HUES6 (cell line): ENCODE data around the gene SLC26A2.

Source experiments
- H3K27ac ChIP-seq: 2 replicates; pipeline ENCODE4 v1.7.0; 2013; ENCODE audit warnings: low read depth, mild to moderate bottlenecking, low read length, inconsistent platforms
- H3K27me3 ChIP-seq: 2 replicates; pipeline ENCODE4 v1.6.1; 2013; ENCODE audit warnings: low read length; ENCODE audit not compliant: control insufficient read depth, insufficient read depth
- H3K36me3 ChIP-seq: 2 replicates; pipeline ENCODE4 v1.6.1; 2013; ENCODE audit warnings: low read length; ENCODE audit not compliant: control insufficient read depth, insufficient read depth
- H3K4me1 ChIP-seq: 2 replicates; pipeline ENCODE4 v1.6.1; 2013; ENCODE audit warnings: low read length; ENCODE audit not compliant: control insufficient read depth, insufficient read depth
- H3K4me3 ChIP-seq: 2 replicates; pipeline ENCODE4 v1.5.1; 2013; ENCODE audit warnings: low read depth, low read length
- H3K9ac ChIP-seq: one replicate; pipeline ENCODE4 v1.6.1; 2013; ENCODE audit warnings: mild to moderate bottlenecking, low read length
- H3K9me3 ChIP-seq: 2 replicates; pipeline ENCODE4 v1.6.1; 2013; ENCODE audit warnings: low read depth, low read length; ENCODE audit not compliant: control insufficient read depth, insufficient read depth

The SLC26A2 gene

DNA sequence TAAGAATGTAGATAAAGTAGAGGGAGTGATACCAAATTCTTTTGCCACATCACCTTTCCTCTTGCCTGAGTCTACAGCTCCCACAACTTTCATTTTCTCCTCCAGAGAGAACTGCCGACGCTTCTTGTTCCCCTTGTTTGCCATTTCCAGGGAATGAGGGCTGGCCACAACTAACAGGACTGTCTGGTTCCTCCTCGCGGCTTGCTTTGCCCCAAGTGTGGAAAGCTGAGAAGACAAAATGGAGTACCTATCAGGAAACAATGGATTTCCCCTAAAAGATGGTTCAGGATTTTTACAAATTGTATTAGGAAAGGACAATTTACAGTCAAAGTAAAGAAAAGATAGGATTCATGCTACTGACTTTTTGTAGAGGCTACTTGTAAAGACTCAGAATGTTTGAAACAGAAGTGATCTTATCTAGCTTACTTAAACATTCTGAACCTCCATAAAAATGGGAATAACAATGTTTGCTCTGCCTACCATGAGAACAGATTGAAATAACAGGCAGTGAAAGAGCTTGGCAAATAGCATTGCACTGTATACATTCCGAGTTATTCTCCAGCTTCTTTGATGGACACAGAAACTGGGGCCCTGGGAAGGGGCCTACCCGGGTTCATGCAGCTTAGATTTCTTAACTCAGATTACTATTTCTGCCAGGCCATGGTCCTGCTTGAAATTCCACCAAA is 35.8 kb downstream of the SLC26A2 start:
- Histone ChIP-seq H3K9me3 (no peaks in the 10 kb centered on the region), H3K4me1 (peaks cover 7% of the 10 kb centered on the region; the same call in 1 of the 2 replicates), H3K9ac (no peak overlapping the region), H3K36me3 (peaks cover 8% of the 10 kb centered on the region; the same call in 1 of the 2 replicates), H3K4me3 (no peak overlapping the region), H3K27me3 (no peaks in the 10 kb centered on the region), H3K27ac (no peak overlapping the region)

DNA sequence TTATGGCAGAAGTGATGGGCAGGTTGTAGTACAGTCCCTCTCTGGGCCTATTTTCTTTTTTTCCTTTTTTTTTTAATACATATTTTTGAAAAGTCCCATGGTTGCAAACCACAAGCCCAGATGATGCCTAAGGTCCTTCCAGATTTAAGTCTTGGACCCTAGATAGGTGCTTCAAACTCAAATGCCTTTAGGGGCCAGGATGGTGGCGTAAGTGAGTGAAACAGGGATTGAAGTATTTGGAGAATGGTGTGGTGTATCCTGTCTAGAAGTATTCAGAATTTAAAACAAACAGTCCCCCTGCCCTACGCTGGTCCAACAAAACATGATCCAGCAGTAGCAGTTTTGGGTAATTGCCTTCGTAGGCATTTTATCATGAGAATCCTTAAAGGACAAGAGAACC is 37.7 kb downstream of the SLC26A2 start:
- H3K36me3 ChIP-seq = peaks cover 8% of the 10 kb centered on the region
- no peak overlapping the region for H3K4me3 ChIP-seq
- H3K9ac ChIP-seq = no peak overlapping the region
- H3K9me3 ChIP-seq = no peaks in the 10 kb centered on the region
- H3K27ac ChIP-seq = no peak overlapping the region
- peaks cover 12% of the 10 kb centered on the region for H3K4me1 ChIP-seq
- no peaks in the 10 kb centered on the region for H3K27me3 ChIP-seq

DNA sequence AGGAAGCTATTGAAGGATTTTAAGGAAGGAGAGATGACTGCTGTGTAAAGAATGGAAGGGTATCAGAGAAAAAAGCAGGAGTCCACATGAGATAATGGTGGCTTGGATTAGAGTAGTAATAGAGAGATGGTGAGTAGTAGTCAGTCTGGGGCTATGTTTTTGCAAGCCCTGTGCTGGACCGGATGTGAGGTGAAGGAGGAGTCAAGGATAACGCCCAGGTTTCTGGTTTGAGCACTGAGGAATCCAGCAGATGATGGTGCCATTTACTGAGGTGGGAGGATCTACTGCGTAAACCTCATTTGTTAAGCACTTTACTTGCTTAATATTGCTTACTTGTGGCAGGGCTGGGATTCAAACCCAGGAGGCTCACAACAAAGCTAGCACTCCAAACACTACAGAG is 38.8 kb downstream of the SLC26A2 start:
- Histone ChIP-seq H3K9ac (no peak overlapping the region), H3K27me3 (no peaks in the 10 kb centered on the region), H3K27ac (no peak overlapping the region), H3K4me1 (peaks cover 12% of the 10 kb centered on the region), H3K9me3 (no peaks in the 10 kb centered on the region), H3K4me3 (peak overlapping the region; percentile 81), H3K36me3 (peaks cover 8% of the 10 kb centered on the region)

DNA sequence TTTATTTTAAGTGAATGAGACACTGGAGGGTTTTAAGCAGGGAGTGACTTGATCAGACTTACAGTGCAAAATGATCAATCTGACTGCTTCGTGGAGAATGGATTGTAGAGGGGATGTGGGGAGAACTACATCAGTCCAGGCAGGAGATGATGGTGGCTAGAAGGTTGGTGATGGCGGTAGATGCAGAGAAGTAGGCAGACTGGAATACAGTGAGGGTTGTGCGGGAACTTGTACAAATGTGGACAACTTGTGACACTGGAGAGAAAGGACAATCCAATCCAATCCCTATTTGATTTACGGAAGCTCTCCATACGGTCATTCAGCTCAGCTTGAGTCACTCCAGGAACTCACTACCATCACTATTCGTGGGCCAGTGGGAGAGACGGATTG is 39.3 kb downstream of the SLC26A2 start:
- H3K9ac ChIP-seq = peak overlapping the region; percentile 79
- peaks cover 12% of the 10 kb centered on the region for H3K36me3 ChIP-seq
- H3K4me3 ChIP-seq = peak overlapping the region; percentile 81
- H3K27ac ChIP-seq = 0 out of 2 replicates have a peak overlapping the region, but pooled peaks have one; percentile 65
- H3K27me3 ChIP-seq = no peaks in the 10 kb centered on the region
- H3K9me3 ChIP-seq = no peaks in the 10 kb centered on the region
- peaks cover 12% of the 10 kb centered on the region for H3K4me1 ChIP-seq

DNA sequence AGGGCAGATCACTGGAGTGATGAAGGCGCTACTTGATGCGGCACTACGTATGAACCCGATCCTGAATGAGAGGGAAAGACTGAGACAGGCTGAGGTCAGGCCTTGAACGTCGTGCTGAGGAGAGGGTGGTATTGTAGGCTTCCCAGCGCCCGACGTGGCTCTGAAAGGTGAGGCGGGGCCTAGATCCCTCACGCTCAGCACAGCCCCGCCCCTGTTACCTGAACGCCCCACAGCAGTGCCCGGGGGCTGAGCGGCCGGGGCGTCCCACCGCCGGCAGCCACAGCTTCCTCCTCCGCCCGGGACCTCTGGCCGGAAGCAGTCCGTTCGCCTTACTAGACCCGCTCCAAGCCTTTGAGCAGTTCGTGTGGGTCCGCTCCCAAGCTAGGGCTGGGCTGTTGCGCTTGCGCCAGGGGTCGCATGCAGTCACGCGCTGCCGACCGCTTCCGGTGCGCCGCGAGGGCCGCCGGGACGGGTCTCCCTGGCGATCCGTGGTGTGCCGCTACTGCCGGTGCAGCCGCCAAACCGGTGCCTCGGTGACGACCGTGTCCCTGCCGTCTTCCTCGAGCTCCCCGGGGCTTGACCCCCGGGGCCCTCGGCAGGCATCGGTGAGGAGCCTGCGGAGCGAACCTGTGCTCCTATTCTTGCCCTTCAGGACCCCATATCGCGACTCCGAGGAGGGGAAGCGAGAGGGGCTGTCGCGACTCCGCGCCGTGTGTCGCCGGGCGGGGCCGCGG is 39.9 kb downstream of the SLC26A2 start, which contains the start of the genes HMGXB3 and TIGD6:
HMGXB3 (plus strand) TSS at position 484 of the 734 bp plus-strand sequence. CDS start 4,114 bp downstream, outside the sequence.
TIGD6 (minus strand) TSS at position 399 of the 734 bp plus-strand sequence. CDS start 4,306 bp downstream, outside the sequence.
- Histone ChIP-seq H3K4me3 (peak within 1 kb of the TSS; percentile 81), H3K27me3 (no peaks in the 10 kb centered on the region), H3K27ac (peak within 1 kb of the TSS; percentile 65; the same call in 1 of the 2 replicates), H3K9me3 (no peaks in the 10 kb centered on the region), H3K4me1 (peaks cover 12% of the 10 kb centered on the region), H3K9ac (peak within 1 kb of the TSS; percentile 93), H3K36me3 (peaks cover 8% of the 10 kb centered on the region)

DNA sequence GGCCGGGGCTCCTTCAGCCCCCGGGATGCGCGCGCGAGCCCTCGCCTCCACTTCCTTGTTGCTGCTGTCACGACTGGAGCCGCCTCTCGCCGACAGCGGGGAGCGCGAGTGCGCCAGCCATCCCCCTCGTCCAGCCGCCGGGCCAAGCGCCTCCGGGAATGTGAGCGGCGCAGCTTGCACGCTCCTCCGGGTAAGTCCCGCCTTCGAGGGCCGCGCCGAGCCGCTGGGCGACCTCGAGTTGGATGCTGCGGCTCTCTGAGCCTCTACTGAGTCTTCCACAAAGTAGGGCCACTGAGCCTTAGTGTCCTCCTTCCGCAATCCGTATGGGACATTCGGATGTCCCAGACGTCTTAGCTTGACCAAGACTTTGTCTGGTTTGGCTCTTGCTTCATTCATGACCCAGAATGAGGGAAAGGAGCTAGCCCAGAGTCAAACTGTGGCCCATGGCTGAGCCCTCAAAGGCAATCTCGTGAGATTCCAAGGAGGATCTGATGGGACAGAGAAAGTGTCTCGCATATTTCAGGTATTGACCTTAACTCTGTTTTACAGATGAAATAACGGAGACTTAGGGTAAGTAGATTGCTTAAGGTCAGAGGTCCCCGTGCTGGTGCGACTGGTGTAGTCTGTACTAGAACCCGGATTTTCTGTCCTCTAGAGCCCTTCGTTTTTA is 40.6 kb downstream of the SLC26A2 start:
- peaks cover 12% of the 10 kb centered on the region for H3K36me3 ChIP-seq
- no peaks in the 10 kb centered on the region for H3K27me3 ChIP-seq
- peak overlapping the region; percentile 93 for H3K9ac ChIP-seq
- H3K27ac ChIP-seq = peak overlapping the region; percentile 65; the same call in 1 of the 2 replicates
- no peaks in the 10 kb centered on the region for H3K9me3 ChIP-seq
- peak overlapping the region; percentile 81 for H3K4me3 ChIP-seq
- H3K4me1 ChIP-seq = peaks cover 12% of the 10 kb centered on the region

DNA sequence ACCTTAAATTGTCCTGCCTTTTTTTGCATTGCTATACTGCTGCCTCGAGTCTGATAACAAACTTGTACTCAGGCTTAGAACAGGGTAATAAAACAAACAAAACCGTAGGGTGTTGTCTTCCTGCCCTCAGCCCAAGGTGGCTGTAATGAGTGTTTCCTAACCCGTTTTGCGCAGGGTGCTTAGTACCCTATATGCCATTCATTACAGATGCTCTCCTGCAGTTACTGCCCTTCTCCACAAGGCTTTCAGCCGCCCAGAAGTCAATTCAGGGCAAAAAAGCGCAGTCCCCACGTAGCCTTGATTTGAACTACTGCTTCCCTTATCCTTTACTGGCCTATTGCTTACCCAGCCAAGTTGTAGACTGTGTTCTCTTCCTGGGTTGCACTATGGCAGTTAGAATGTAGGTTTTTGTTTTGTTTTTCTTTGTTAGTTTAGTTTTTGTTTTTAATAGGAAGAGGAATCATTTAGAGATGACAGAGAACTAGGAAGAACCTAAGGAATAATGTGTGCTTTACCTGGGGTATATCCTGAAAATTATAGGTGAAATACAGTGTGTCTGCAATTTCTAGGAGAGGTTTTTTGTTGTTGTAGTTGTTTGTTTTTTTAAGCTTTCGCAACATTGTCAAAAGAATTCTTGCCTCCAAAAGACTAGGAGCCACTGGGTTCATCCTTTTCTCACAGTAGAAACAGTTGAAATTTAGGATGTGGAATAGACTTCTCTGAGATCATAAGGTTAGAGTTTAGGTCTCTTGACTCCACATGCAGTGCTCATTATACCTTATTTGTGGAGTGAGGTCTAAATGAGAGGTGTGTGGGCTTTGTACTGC is 41.3 kb downstream of the SLC26A2 start:
- no peaks in the 10 kb centered on the region for H3K27me3 ChIP-seq
- H3K4me1 ChIP-seq = peaks cover 12% of the 10 kb centered on the region
- peak overlapping the region; percentile 81 for H3K4me3 ChIP-seq
- H3K9me3 ChIP-seq = no peaks in the 10 kb centered on the region
- H3K9ac ChIP-seq = peak overlapping the region; percentile 93
- peaks cover 19% of the 10 kb centered on the region for H3K36me3 ChIP-seq
- no peak overlapping the region for H3K27ac ChIP-seq

DNA sequence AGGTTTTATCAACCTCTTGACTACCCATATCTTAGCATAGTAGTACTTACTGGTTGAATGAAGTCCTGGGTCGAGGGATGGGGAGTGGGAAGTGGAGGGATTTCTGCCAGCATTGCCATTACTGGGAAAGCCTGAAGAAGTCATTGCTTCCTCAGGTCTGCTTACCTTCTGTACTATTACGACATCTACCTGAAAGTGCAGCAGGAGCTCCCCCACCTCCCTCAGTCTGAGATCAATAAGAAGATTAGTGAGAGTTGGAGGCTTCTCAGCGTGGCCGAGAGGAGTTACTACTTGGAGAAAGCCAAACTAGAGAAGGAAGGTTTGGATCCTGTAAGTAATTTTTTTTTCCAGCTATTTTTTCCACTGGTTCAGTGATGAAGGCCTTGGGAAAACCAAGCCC is 45.8 kb downstream of the SLC26A2 start:
- no peaks in the 10 kb centered on the region for H3K27me3 ChIP-seq
- H3K4me1 ChIP-seq = peaks cover 5% of the 10 kb centered on the region; the same call in 1 of the 2 replicates
- H3K9ac ChIP-seq = no peak overlapping the region
- H3K4me3 ChIP-seq = no peak overlapping the region
- H3K27ac ChIP-seq = no peak overlapping the region
- H3K9me3 ChIP-seq = no peaks in the 10 kb centered on the region
- peaks cover 63% of the 10 kb centered on the region for H3K36me3 ChIP-seq

DNA sequence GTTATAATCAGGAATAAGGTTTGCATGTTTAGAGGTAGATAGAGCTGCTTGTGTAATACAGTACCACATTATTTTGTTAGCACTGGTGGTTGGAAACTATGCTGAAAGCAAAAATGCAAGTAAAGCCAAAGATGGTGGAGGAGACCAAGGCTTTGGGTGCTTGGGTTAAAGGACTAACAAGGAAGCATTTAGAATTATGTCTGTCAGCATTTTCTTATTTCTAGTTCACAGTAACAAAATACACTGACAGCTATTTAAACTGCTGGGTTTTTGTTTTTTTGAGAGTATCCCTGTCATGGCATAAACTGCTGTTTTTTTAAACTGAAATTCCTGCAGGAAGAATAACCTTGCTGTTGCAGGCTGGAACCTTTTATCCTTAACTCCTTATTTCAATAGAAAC is 46.5 kb downstream of the SLC26A2 start:
- H3K4me1 ChIP-seq = peaks cover 3% of the 10 kb centered on the region; the same call in 1 of the 2 replicates
- no peak overlapping the region for H3K9ac ChIP-seq
- H3K27ac ChIP-seq = no peak overlapping the region
- H3K36me3 ChIP-seq = peaks cover 67% of the 10 kb centered on the region
- H3K9me3 ChIP-seq = no peaks in the 10 kb centered on the region
- no peaks in the 10 kb centered on the region for H3K27me3 ChIP-seq
- H3K4me3 ChIP-seq = no peak overlapping the region

DNA sequence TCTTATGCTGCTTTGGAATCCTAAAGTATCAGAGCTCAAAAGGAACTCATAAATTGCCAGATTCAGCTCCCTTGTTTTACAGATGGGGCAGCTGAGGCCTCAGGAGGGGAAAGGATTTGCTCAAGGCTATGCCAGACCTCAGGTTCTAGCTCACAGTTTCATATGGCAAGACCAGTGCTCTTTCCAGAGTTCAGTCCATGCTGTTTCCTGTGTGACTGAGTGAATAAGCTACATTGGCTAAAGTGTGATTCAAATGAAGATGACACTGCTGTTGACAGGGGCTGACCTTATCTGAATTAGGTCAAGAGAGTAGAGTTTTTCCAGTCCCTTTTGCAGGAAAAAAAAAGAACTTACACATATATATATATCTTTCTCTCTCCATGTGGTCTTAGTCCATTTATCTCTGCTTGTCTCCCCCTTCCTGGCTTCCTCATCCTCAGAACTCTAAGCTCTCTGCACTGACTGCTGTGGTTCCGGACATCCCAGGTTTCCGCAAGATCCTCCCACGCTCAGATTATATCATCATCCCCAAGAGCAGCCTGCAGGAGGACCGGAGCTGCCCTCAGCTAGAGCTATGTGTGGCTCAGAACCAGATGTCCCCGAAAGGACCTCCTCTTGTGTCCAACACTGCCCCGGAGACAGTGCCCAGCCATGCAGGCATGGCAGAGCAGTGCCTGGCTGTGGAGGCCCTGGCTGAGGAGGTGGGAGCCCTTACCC is 49.3 kb downstream of the SLC26A2 start:
- Histone ChIP-seq H3K4me1 (no peaks in the 10 kb centered on the region), H3K36me3 (peaks cover 90% of the 10 kb centered on the region), H3K27ac (no peak overlapping the region), H3K27me3 (no peaks in the 10 kb centered on the region), H3K4me3 (no peak overlapping the region), H3K9me3 (no peaks in the 10 kb centered on the region), H3K9ac (no peak overlapping the region)
